ENCODE measurements around the gene MAPK7. TPM values are rescaled to one million over a fixed set of nuclear protein-coding genes. Genes with fewer than 3 reads are reported as not detected.

Gene MAPK7
- total and polyA plus RNA-seq, 2 donors (not counting 1 experiment from before 2014, with no cell fraction given), result 12.8 to 18.8 TPM

GRCh38 chr17:19405114-19405513 is 26.8 kb downstream of the MAPK7 start:
- DNase-seq (ENCODE audit: low read depth in 2 of 2), result no peak
- Histone ChIP-seq H3K27ac (ENCODE audit: insufficient read depth, low read length) (no peak overlapping the region), H3K27me3 (ENCODE audit: control insufficient read depth, insufficient read depth, low read length) (no peaks in the 10 kb centered on the region), H4K20me1 (ENCODE audit: control insufficient read depth, extremely low read depth, insufficient read depth, low read length) (no peaks in the 10 kb centered on the region), H3K79me2 (ENCODE audit: control insufficient read depth, insufficient read depth, low read length) (no peaks in the 10 kb centered on the region), H3K36me3 (ENCODE audit: control insufficient read depth, insufficient read depth, low read length) (no peaks in the 10 kb centered on the region), H3K4me1 (ENCODE audit: control insufficient read depth, extremely low read depth, insufficient read depth, low read length) (peaks cover 2% of the 10 kb centered on the region), H3K9ac (ENCODE audit: insufficient read depth, low read length) (no peak overlapping the region), H3K4me2 (ENCODE audit: extremely low read depth, insufficient read depth, low read length) (no peak overlapping the region), H2AFZ (ENCODE audit: low read length) (no peak overlapping the region), H3K4me3 (replicated peaks in 1 of 4; ENCODE audit: control extremely low read depth in 1 of 4, insufficient read depth in 1 of 4, low read depth in 3 of 4, low read length in 4 of 4) (no peak overlapping the region), H3K9me3 (ENCODE audit: control insufficient read depth, insufficient read depth, low read depth, low read length) (no peaks in the 10 kb centered on the region)
- TF ChIP-seq EZH2 (IDR thresholded peaks at IDR 0.05; ENCODE audit: low read length, missing control alignments) (no peak), CTCF (conservative IDR thresholded peaks at IDR 0.05 in 1 of 2, IDR thresholded peaks at IDR 0.05 in 1 of 2; ENCODE audit: low read depth in 1 of 2, low read length in 2 of 2) (no peak)

GRCh38 chr17:19407601-19408345 is 29.5 kb downstream of the MAPK7 start:
- H3K36me3 ChIP-seq (ENCODE audit: control insufficient read depth, insufficient read depth, low read length), result no peaks in the 10 kb centered on the region
- no peak for TF ChIP-seq EZH2 (IDR thresholded peaks at IDR 0.05; ENCODE audit: low read length, missing control alignments)
- TF ChIP-seq CTCF (conservative IDR thresholded peaks at IDR 0.05 in 1 of 2, IDR thresholded peaks at IDR 0.05 in 1 of 2; ENCODE audit: low read depth in 1 of 2, low read length in 2 of 2), result no peak
- H3K9ac ChIP-seq (ENCODE audit: insufficient read depth, low read length), result no peak overlapping the region
- no peaks in the 10 kb centered on the region for H3K79me2 ChIP-seq (ENCODE audit: control insufficient read depth, insufficient read depth, low read length)
- H3K4me1 ChIP-seq (ENCODE audit: control insufficient read depth, extremely low read depth, insufficient read depth, low read length), result peaks cover 6% of the 10 kb centered on the region
- H3K4me2 ChIP-seq (ENCODE audit: extremely low read depth, insufficient read depth, low read length), result no peak overlapping the region
- H4K20me1 ChIP-seq (ENCODE audit: control insufficient read depth, extremely low read depth, insufficient read depth, low read length), result no peaks in the 10 kb centered on the region
- H2AFZ ChIP-seq (ENCODE audit: low read length), result no peak overlapping the region
- no peak for DNase-seq (ENCODE audit: low read depth in 2 of 2)
- no peak overlapping the region for H3K4me3 ChIP-seq (replicated peaks in 1 of 4; ENCODE audit: control extremely low read depth in 1 of 4, insufficient read depth in 1 of 4, low read depth in 3 of 4, low read length in 4 of 4)
- no peaks in the 10 kb centered on the region for H3K27me3 ChIP-seq (ENCODE audit: control insufficient read depth, insufficient read depth, low read length)
- H3K27ac ChIP-seq (ENCODE audit: insufficient read depth, low read length), result no peak overlapping the region
- H3K9me3 ChIP-seq (ENCODE audit: control insufficient read depth, insufficient read depth, low read depth, low read length), result no peaks in the 10 kb centered on the region

- H4K20me1 ChIP-seq (ENCODE audit: control insufficient read depth, extremely low read depth, insufficient read depth, low read length), result no peaks in the 10 kb centered on the region
- H3K4me1 ChIP-seq (ENCODE audit: control insufficient read depth, extremely low read depth, insufficient read depth, low read length), result peaks cover 6% of the 10 kb centered on the region
- H3K27ac ChIP-seq (ENCODE audit: insufficient read depth, low read length), result no peak overlapping the region
- TF ChIP-seq CTCF (conservative IDR thresholded peaks at IDR 0.05 in 1 of 2, IDR thresholded peaks at IDR 0.05 in 1 of 2; ENCODE audit: low read depth in 1 of 2, low read length in 2 of 2), result no peak
- no peak for TF ChIP-seq EZH2 (IDR thresholded peaks at IDR 0.05; ENCODE audit: low read length, missing control alignments)
- H3K4me2 ChIP-seq (ENCODE audit: extremely low read depth, insufficient read depth, low read length), result no peak overlapping the region
- H2AFZ ChIP-seq (ENCODE audit: low read length), result no peak overlapping the region
- H3K9me3 ChIP-seq (ENCODE audit: control insufficient read depth, insufficient read depth, low read depth, low read length), result no peaks in the 10 kb centered on the region
- H3K36me3 ChIP-seq (ENCODE audit: control insufficient read depth, insufficient read depth, low read length), result no peaks in the 10 kb centered on the region
- no peak overlapping the region for H3K4me3 ChIP-seq (replicated peaks in 1 of 4; ENCODE audit: control extremely low read depth in 1 of 4, insufficient read depth in 1 of 4, low read depth in 3 of 4, low read length in 4 of 4)
- H3K9ac ChIP-seq (ENCODE audit: insufficient read depth, low read length), result no peak overlapping the region
- no peaks in the 10 kb centered on the region for H3K79me2 ChIP-seq (ENCODE audit: control insufficient read depth, insufficient read depth, low read length)
- no peak for DNase-seq (ENCODE audit: low read depth in 2 of 2)
- H3K27me3 ChIP-seq (ENCODE audit: control insufficient read depth, insufficient read depth, low read length), result no peaks in the 10 kb centered on the region
Measured at GRCh38 chr17:19408346-19408710, 30.0 kb downstream of the MAPK7 start.

Measured in fibroblast of lung (primary cell).